Esophagus squamous epithelium (tissue), 5 donors: ENCODE data around the gene DPCD. TPM values are rescaled to one million over a fixed set of nuclear protein-coding genes. Genes with fewer than 3 reads are reported as not detected.

Experiments used
- DNase-seq: peaks from one replicate; lab custom pipeline; 2025; lab: John Stamatoyannopoulos, UW
- H3K27ac ChIP-seq, 4 donors: fragments of 200-600 bp; sonication (generic); one replicate each; pipeline ENCODE4 v1.5.1; 2016 to 2019; ENCODE audit warnings: mild to moderate bottlenecking in 1 of 4
- H3K27me3 ChIP-seq, 4 donors: fragments of 200-600 bp; sonication (generic); 1 replicate in 3 of 4; 2 replicates in 1 of 4; pipeline versions ENCODE4 v1.5.1 to v1.6.0; 2017 to 2021; ENCODE audit warnings: antibody characterized with exemption in 1 of 4
- H3K36me3 ChIP-seq, 3 donors: fragments of 200-600 bp; sonication (generic); one replicate each; pipeline ENCODE4 v1.5.1; 2016 to 2019
- H3K4me1 ChIP-seq, 3 donors: fragments of 200-600 bp; sonication (generic); one replicate each; pipeline ENCODE4 v1.5.1; 2017 to 2019
- H3K4me3 ChIP-seq, 4 donors: fragments of 200-600 bp; sonication (generic); 1 replicate in 3 of 4; 2 replicates in 1 of 4; pipeline ENCODE4 v1.5.1; 2016 to 2019; ENCODE audit warnings: mild to moderate bottlenecking in 2 of 4, moderate library complexity in 1 of 4
- H3K9me3 ChIP-seq, 3 donors: fragments of 200-600 bp; sonication (generic); one replicate each; pipeline ENCODE4 v1.5.1; 2016 to 2019
- CTCF ChIP-seq, 6 experiments: fragments of 450-650 bp in 4 of 6; fragments of 200-600 bp in 2 of 6; sonication (generic) in 2 of 6; IDR thresholded peaks; one replicate each; pipeline ENCODE4 v1.5.1; 2016 to 2019; ENCODE audit warnings: antibody characterized with exemption in 6 of 6, mild to moderate bottlenecking in 4 of 6, moderate library complexity in 4 of 6
- POLR2A ChIP-seq, 4 donors: fragments of 450-650 bp; IDR thresholded peaks; one replicate each; pipeline ENCODE4 v1.6.1; 2017; ENCODE audit warnings: antibody characterized with exemption in 4 of 4, mild to moderate bottlenecking in 4 of 4, moderate library complexity in 3 of 4
- WGBS, 2 donors: methylation state at CpG; one replicate each; pipeline ENCODE4 v1.1.5; 2018; 5-methylcytosine and 5-hydroxymethylcytosine counted together
- intact Hi-C: fragments of 100-400 bp; cut with DNase I; formaldehyde crosslinking; loops from one replicate; pipeline ENCODE4 v1.15.0; 2022
- total RNA-seq, 4 donors: library from RNA; depleted of rRNA; stranded (reverse); fragments of >200 nt; gene quantifications; one replicate each; pipeline ENCODE4 v1.1.0, GENCODE V29; 2016
- donor health status: DM: yes; HTN: yes; CAD: no.

The DPCD gene
- total RNA-seq, 4 donors from 2014 or later = 17.4 to 37.9 (median 28.3) TPM

- Histone ChIP-seq H3K27ac (no peak overlapping the region), H3K4me3 (no peak overlapping the region), H3K4me1 (peaks cover 0 to 11% (median 4%) of the 10 kb centered on the region in 3 donors), H3K9me3 (no peaks in the 10 kb centered on the region), H3K36me3 (peaks cover 0 to 5% (median 0%) of the 10 kb centered on the region in 3 donors), H3K27me3 (peaks cover 0 to 50% (median 3%) of the 10 kb centered on the region in 4 donors)
- no peak for TF ChIP-seq CTCF (IDR thresholded peaks at IDR 0.05)
- TF ChIP-seq POLR2A (IDR thresholded peaks at IDR 0.05) = no peak
- WGBS, 2 donors = 45 to 55% methylated on average over 2 of the region's 2 CpGs
- intact Hi-C loops = no loop called here
- no peak for DNase-seq
These were observed 27.6 kb upstream of the DPCD start for GRCh38 chr10:101560298-101561067.

DNA sequence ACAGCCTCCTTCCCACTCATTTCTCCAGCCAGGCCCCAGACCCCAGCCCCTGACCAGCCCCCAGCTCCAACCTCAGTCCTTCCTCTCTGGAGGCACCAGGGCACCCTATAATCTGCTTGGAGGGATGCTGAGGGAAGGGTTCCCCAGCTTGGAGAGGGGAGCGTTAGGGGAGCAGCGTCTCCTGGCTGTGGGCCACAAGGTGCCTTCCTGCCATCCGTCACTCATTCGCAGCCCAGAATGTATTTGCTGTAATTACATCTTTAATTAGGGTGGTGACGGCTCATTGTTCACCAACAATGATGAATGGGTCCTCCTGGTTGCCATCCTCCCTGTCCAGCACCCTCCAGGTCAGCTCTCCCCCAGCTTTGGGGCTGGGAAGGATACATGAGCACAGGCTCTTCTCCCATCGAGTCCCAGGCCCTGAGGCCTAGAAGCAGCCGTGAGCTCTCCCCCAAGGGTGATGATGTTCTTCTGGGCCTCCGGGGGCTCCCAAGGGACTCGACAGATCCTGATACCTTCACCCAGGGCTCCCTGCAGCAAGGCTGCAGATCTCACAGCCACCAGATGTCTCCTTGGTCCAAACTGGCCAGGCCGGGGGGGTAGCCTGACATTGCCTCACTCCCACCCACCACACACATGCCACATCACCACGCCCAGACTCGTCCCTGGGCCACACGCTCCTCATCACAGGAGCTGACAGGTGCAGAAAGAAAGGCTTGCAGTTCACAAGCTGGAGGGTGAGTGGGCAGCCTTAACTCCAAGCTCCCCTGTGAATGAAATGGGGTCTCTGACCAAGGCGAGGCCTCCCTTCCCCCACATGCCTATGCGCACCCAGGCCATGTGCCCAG, 26.8 kb upstream of the DPCD start:
- TF ChIP-seq POLR2A (IDR thresholded peaks at IDR 0.05) = no peak
- TF ChIP-seq CTCF (IDR thresholded peaks at IDR 0.05) = no peak
- H3K4me1 ChIP-seq = peaks cover 0 to 15% (median 4%) of the 10 kb centered on the region in 3 donors
- H3K27me3 ChIP-seq = peaks cover 0 to 58% (median 7%) of the 10 kb centered on the region in 4 donors
- no peaks in the 10 kb centered on the region for H3K9me3 ChIP-seq
- 61 to 92% methylated on average over 3 to 4 of the region's 15 CpGs for WGBS, 2 donors
- no peak for DNase-seq
- no peak overlapping the region for H3K4me3 ChIP-seq
- H3K27ac ChIP-seq = no peak overlapping the region
- H3K36me3 ChIP-seq = no peaks in the 10 kb centered on the region
- intact Hi-C loops = no loop called here

GRCh38 chr10:101562231-101562630, 25.9 kb upstream of the DPCD start:
- no peak for TF ChIP-seq POLR2A (IDR thresholded peaks at IDR 0.05)
- no peak for TF ChIP-seq CTCF (IDR thresholded peaks at IDR 0.05)
- Histone ChIP-seq H3K27me3 (peaks cover 3 to 67% (median 12%) of the 10 kb centered on the region in 4 donors), H3K4me3 (no peak overlapping the region), H3K9me3 (no peaks in the 10 kb centered on the region), H3K4me1 (peaks cover 0 to 23% (median 9%) of the 10 kb centered on the region in 3 donors), H3K36me3 (no peaks in the 10 kb centered on the region), H3K27ac (no peak overlapping the region)
- intact Hi-C loops = no loop called here
- WGBS, 2 donors = 85 to 89% methylated on average over 5 of the region's 5 CpGs
- DNase-seq = no peak

GRCh38 chr10:101563007-101563406, 25.1 kb upstream of the DPCD start:
- H3K27ac ChIP-seq = no peak overlapping the region
- intact Hi-C loops = no loop called here
- peaks cover 0 to 20% (median 9%) of the 10 kb centered on the region in 3 donors for H3K4me1 ChIP-seq
- DNase-seq = no peak
- no peaks in the 10 kb centered on the region for H3K36me3 ChIP-seq
- no peak for TF ChIP-seq POLR2A (IDR thresholded peaks at IDR 0.05)
- TF ChIP-seq CTCF (IDR thresholded peaks at IDR 0.05) = no peak
- H3K9me3 ChIP-seq = no peaks in the 10 kb centered on the region
- 67 to 72% methylated on average over 2 to 3 of the region's 3 CpGs for WGBS, 2 donors
- H3K4me3 ChIP-seq = no peak overlapping the region
- H3K27me3 ChIP-seq = peaks cover 3 to 75% (median 13%) of the 10 kb centered on the region in 4 donors
